HUDEP-2 (cell line): ENCODE results near the gene DTNB.
A peak's percentile ranks its signal among the peaks of the same experiment; 100 is the strongest.

ENCODE experiments used
- DNase-seq, 76 experiments: peaks; one replicate each; lab custom pipeline; 2025; ENCODE audit not compliant: unreplicated experiment in 76 of 76; lab: John Stamatoyannopoulos, UW

Gene DTNB

DNA sequence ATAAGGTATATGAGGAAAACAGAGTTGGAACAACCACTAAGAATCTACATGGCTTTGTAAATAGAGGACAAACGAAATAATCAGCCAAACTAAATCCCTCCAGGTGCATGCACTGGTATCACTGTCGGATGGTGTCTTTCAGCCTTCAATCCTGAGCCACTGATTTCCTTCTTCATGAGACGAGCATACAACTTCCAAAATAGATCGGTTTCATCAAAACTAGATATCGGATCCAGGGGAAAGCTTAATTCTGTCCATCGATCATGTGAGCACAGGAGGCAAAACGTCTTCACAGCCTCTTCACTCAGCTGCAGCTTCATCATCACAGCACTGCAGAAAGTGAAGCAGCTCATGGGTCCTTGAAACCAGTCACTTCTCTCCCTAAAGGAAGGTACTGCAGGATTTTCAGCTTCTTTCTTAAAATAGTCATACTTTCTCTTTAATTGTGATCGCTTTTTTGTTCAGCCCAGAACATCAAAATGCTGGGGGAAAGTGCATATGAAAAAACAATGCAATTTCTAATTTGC lies 80.5 kb downstream of the DTNB start:
- DNase-seq: no peak

- DNase-seq: no peak
These were observed 82.4 kb downstream of the DTNB start for GRCh38 chr2:25590921-25591505.

DNA sequence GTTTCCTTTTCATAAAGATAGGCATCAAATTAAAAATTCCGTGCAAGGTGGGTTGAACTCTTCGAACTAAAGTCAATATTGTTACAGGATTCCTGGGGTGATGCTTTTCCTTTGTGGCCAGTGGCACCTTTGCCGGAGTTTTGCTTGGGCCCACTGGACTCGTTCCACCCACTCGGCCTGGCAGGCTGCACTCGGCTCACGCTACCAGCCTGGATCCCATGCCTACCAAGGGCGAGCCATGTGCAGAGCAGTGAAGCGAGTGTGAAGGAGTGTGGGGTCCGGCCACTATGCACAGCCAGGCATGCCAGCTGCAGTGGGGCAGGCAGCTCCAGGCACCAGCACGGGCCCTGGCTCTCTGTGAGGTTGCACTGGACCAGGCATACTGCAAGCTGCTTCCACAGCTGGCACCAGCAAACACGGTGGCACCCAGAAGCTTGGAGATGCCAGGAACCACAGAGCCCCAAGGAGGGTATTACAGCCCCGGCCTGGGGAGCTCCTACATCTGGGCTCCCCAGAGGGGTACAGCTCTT lies 83.6 kb downstream of the DTNB start:
- no peak for DNase-seq

- DNase-seq: no peak
These were observed 84.8 kb downstream of the DTNB start for GRCh38 chr2:25588576-25588975.

DNA sequence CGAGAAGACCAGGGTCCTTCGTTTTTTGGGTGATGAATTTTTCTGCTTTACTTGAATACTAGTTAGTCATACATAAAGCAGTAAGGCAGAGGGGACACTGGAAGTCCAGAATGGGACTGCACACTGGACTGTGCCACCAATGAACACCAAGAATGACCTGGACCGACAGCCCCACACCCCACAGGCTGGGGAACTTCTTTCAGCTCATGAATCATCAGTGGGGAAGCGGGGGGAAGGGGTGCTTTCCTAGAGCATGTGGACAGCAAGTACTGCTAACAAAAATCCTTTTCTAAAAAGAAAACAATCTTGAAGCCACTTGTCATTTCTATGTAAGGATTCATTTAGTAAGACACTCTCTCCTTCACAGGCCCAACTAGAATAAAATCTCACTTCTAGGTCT lies 86.0 kb downstream of the DTNB start:
- no peak for DNase-seq

GRCh38 chr2:25586726-25587144 lies 86.6 kb downstream of the DTNB start:
- DNase-seq: no peak

DNA sequence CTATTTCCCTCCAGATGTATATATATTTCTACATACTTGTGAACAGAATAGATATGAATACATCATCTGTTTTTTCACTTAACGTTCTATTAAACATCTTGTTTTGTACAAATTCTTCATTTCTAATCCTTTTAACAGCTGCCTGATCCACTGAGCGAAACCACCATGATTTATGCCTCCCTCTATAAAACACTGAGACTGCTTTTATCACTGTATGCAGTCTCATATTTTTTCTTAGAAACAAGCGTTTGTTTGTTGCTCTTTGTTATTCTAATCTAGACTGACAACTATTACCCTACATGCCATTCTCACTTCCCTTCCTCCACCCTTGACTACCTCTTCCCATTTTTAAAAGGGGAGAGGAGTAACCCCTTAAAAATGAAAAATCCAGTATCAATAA lies 88.2 kb downstream of the DTNB start:
- no peak for DNase-seq

GRCh38 chr2:25582077-25582830 lies 91.1 kb downstream of the DTNB start:
- DNase-seq: no peak

DNA sequence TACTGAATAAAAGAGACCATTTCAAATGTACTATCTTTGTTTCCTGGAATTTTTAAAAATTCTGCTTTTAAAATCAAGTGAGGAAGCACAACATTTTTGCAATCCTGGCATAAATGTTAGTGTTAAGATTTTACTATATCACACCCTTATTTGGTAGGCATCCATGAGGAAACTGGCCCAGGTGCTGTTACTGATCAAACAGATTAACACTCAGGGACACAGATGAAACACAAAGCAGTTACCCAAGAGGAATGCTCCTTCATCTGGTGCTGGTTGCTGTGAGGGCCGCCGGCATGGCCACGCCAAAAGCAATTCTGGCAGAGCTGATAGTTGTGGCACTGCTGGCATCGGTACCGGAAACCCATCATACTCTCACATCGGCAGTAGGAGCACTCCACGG lies 96.8 kb downstream of the DTNB start:
- no peak for DNase-seq

DNA sequence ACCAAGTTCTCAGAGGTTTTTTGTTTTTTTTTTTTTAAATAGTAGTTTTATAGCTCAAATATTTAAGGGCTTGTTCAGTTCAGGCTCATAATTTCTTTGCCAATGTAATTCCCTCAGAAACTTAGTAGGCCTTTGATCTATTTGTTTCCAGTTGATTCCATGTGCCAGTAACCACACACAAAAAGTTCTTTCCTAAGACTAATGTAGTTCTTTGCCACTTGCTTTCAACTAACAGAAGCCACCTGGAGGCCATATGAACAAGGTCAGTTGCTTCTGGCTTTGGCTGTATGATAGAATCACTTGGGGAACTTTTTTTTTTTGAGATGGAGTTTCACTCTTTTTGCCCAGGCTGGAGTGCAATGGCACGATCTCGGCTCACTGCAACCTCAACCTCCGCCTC lies 100.7 kb downstream of the DTNB start:
- no peak for DNase-seq

- DNase-seq: no peak
These were observed 103.1 kb downstream of the DTNB start for GRCh38 chr2:25570161-25570845.

GRCh38 chr2:25567406-25567805 lies 106.0 kb downstream of the DTNB start:
- peak in 13 of 76 experiments; percentile 1 to 34 (median 8) for DNase-seq

DNA sequence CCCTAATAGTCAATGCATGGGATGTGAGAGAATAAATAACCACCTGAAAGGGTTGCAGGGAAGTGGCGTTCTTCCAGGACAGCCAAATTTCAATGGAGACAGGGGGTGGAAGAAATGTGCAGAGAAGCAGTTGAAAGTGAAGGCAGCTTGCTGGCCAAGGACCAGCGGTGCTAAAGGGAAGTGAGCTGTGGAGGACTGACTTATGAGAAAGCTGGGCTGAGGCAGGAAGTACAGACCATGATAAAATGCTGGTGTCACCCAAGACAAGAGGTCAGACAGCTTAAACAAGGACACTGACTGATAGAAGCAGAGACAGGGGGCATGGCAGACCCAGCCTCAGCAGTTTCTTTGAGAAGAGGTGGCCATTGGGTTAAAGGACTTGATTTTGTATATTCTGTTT lies 106.7 kb downstream of the DTNB start:
- peak in 10 of 76 experiments; percentile 3 to 24 (median 10) for DNase-seq

DNA sequence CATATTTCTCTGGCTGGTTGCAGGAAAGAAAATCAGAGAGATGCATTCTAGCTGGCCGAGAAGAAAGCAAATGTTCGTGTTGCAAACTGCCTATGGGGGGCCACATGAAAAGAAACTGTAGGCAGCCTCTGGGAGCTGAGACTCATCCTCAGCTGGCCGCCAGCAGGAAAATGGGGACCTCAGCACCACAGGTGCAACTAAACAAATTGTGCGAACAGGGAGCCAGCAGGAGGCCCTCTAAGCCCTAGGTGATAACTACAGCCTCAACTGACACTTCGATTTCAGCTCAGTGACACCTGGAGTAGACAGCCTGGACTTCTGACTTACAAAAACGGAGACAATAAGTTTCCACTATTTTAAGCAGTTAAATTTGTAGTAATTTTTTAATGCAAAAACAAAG lies 107.3 kb downstream of the DTNB start:
- DNase-seq: no peak

- no peak for DNase-seq
These were observed 112.1 kb downstream of the DTNB start for GRCh38 chr2:25561136-25561850.

DNA sequence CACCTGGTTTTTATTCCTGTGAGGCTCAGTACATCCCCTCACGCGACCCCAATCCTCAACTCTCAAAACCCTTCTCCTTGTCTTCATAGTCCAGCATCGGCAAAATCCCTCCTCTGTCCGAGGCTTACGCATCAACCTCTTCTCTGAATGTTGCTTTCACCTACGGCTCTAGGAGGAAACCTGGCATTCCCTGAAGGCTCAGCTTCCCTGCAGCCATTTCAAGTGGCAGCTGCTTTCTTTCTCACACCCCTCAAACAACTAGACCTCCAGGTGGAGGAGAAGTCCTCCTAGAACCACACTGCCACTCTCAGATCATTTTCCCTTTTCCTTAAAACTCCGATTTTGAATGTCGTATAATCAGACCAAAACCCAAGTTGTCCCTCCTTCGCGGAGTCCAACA lies 114.2 kb downstream of the DTNB start:
- no peak for DNase-seq

GRCh38 chr2:25558262-25558661 lies 115.1 kb downstream of the DTNB start:
- no peak for DNase-seq

- no peak for DNase-seq
These were observed 116.0 kb downstream of the DTNB start for GRCh38 chr2:25557179-25558036.

- no peak for DNase-seq
These were observed 121.1 kb downstream of the DTNB start for GRCh38 chr2:25552318-25552717.

GRCh38 chr2:25551316-25551715 lies 122.1 kb downstream of the DTNB start:
- no peak for DNase-seq
